WTC11 (cell line): ENCODE measurements around the gene PDE6D. TPM values are rescaled to one million over a fixed set of nuclear protein-coding genes. Genes with fewer than 3 reads are reported as not detected.

ENCODE experiments used
- ATAC-seq: fragments of 200-7000 bp; cut with Tn5 transposase; 2 replicates; pipeline ENCODE4 v1.10.0; 2021; ENCODE audit warnings: mild to moderate bottlenecking, moderate library complexity
- CTCF ChIA-PET: fragments of 300-600 bp; sonication (Branson Sonifier 250); formaldehyde crosslinking; loops from one replicate; lab custom pipeline; 2021; ENCODE audit warnings: antibody characterized with exemption; lab: Charles Lee
- POLR2A ChIA-PET: fragments of 350-600 bp; sonication (Branson Sonifier 250); formaldehyde crosslinking; loops from one replicate; lab custom pipeline; 2021; ENCODE audit warnings: antibody characterized with exemption; lab: Charles Lee
- DNase-seq: peaks from one replicate; pipeline ENCODE4 v3.0.0; 2021; ENCODE audit warnings: low spot score
- H3K27ac Mint-ChIP-seq: 2 replicates; pipeline ENCODE4 v1.8.0; 2021; ENCODE audit warnings: mixed read lengths
- H3K27me3 Mint-ChIP-seq: 2 replicates; pipeline ENCODE4 v1.8.0; 2021; ENCODE audit warnings: low read depth, mild to moderate bottlenecking, moderate library complexity, mixed read lengths
- H3K36me3 Mint-ChIP-seq: 2 replicates; pipeline ENCODE4 v1.8.0; 2021; ENCODE audit warnings: mixed read lengths
- H3K4me1 Mint-ChIP-seq: 2 replicates; pipeline ENCODE4 v1.8.0; 2022; ENCODE audit warnings: mixed read lengths
- H3K4me3 Mint-ChIP-seq: 2 replicates; pipeline ENCODE4 v1.8.0; 2021; ENCODE audit warnings: mild to moderate bottlenecking, moderate library complexity, mixed read lengths
- H3K9me3 Mint-ChIP-seq: 2 replicates; pipeline ENCODE4 v1.8.0; 2021; ENCODE audit warnings: mixed read lengths
- ETV6 ChIP-seq: sonication (generic); formaldehyde crosslinking; IDR thresholded peaks from 2 replicates; pipeline ENCODE4 v1.8.1; 2022; ENCODE audit warnings: mild to moderate bottlenecking, missing genetic modification reagents
- FOXP1 ChIP-seq: sonication (generic); formaldehyde crosslinking; IDR thresholded peaks from 2 replicates; pipeline ENCODE4 v1.8.0; 2022; ENCODE audit warnings: missing genetic modification reagents, mild to moderate bottlenecking, moderate library complexity, borderline replicate concordance
- GABPB1 ChIP-seq: sonication (generic); formaldehyde crosslinking; IDR thresholded peaks from 2 replicates; pipeline ENCODE4 v1.8.1; 2023; ENCODE audit warnings: mild to moderate bottlenecking, missing genetic modification reagents
- GRHL2 ChIP-seq: fragments of 250-450 bp; sonication (Bioruptor Pico); IDR thresholded peaks from 2 replicates; pipeline ENCODE4 v1.8.0; 2022; ENCODE audit warnings: mild to moderate bottlenecking, moderate library complexity; ENCODE audit not compliant: insufficient replicate concordance, severe bottlenecking
- NFE2L1 ChIP-seq: sonication (generic); formaldehyde crosslinking; IDR thresholded peaks from 2 replicates; pipeline ENCODE4 v1.8.1; 2023; ENCODE audit warnings: missing genetic modification reagents
- NFYB ChIP-seq: sonication (generic); formaldehyde crosslinking; conservative IDR thresholded peaks from 2 replicates; pipeline ENCODE4 v1.8.0; 2022; ENCODE audit warnings: low read depth, missing genetic modification reagents
- RORB ChIP-seq: fragments of 250-450 bp; sonication (Bioruptor Pico); IDR thresholded peaks from 2 replicates; pipeline ENCODE4 v1.9.0; 2021; ENCODE audit warnings: mild to moderate bottlenecking
- TCF7 ChIP-seq: sonication (generic); formaldehyde crosslinking; IDR thresholded peaks from 2 replicates; pipeline ENCODE4 v1.8.0; 2022; ENCODE audit warnings: mild to moderate bottlenecking, low read depth, missing genetic modification reagents, moderate library complexity
- ZNF121 ChIP-seq: sonication (generic); formaldehyde crosslinking; IDR thresholded peaks from 2 replicates; pipeline ENCODE4 v1.8.0; 2023; ENCODE audit warnings: missing genetic modification reagents
- ZNF232 ChIP-seq: sonication (generic); formaldehyde crosslinking; IDR thresholded peaks from 2 replicates; pipeline ENCODE4 v1.8.0; 2022; ENCODE audit warnings: mild to moderate bottlenecking, missing genetic modification reagents
- total RNA-seq: library from RNA; stranded (reverse); gene quantifications from 3 replicates; pipeline ENCODE4 v1.2.3, GENCODE V29; 2021
- TF ChIP-seq, protein P1 (sequence below): sonication (generic); formaldehyde crosslinking; IDR thresholded peaks from 2 replicates; pipeline ENCODE4 v1.8.0; 2022; ENCODE audit warnings: mild to moderate bottlenecking, missing genetic modification reagents
- TF ChIP-seq, protein P2 (sequence below): sonication (generic); formaldehyde crosslinking; conservative IDR thresholded peaks from 2 replicates; pipeline ENCODE4 v1.8.1; 2023; ENCODE audit warnings: mild to moderate bottlenecking, low read depth, missing genetic modification reagents, moderate library complexity
- TF ChIP-seq, protein P3 (sequence below): sonication (generic); formaldehyde crosslinking; IDR thresholded peaks from 2 replicates; pipeline ENCODE4 v1.8.0; 2023; ENCODE audit warnings: missing genetic modification reagents, mild to moderate bottlenecking, borderline replicate concordance
- TF ChIP-seq, protein P4 (sequence below): sonication (generic); formaldehyde crosslinking; IDR thresholded peaks from 2 replicates; pipeline ENCODE4 v1.8.1; 2022; ENCODE audit warnings: mild to moderate bottlenecking, missing genetic modification reagents, moderate library complexity, borderline replicate concordance
- TF ChIP-seq, protein P5 (sequence below): sonication (generic); formaldehyde crosslinking; IDR thresholded peaks from 2 replicates; pipeline ENCODE4 v1.8.1; 2023; ENCODE audit warnings: mild to moderate bottlenecking, missing genetic modification reagents

Gene PDE6D
- total RNA-seq, 1 experiment from 2014 or later: 30.2 TPM

DNA sequence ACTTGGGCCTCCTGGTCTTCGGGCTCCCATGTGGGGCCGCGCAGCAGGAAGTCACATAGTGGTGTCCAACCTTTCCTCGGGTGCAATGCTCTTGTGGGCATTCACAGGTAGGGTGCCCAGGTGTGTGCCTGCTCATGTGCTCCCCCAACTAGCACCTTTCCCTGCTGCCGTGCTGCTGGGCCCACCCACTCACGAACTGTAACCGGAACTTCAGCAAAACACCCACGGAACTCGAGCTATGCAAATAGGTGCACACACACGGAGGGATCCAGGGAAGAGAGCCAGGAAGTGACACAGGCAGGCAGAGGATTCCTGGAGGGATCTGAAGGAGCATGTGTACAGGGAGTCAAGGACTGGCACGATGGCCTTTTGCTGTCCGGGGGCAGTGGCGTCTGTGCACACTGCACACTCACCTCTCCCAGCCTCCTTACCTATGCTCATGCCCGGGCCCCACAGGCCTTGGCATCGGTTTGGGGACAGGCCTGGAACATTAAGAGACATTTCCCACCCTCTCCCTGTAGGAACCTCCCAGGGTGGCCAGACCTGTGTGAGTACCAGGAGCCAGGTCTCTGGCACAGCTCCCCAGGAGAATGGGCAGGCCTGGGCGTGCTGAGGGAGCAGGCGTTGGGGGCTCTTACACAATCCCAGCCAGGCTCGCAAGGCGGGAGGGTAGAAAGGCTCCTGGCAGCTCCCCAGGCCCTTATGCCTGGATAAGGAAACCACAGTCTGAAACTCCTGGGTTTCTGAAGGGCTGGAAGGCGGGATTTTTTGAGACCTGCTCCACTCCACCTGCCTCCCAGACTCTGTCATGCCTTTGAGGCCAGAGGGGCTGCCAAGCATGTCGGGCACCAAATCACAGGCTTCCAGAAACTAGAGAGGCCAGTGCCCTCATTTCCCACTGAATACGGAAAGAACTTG, 79.4 kb downstream of the PDE6D start:
- Mint-ChIP-seq H3K27me3 (peaks cover 3% of the 10 kb centered on the region; the same call in 1 of the 2 replicates), H3K36me3 (no peaks in the 10 kb centered on the region), H3K4me3 (no peak overlapping the region), H3K9me3 (no peaks in the 10 kb centered on the region), H3K4me1 (peaks cover 13% of the 10 kb centered on the region), H3K27ac (peak overlapping the region; percentile 55; the same call in 1 of the 2 replicates)
- CTCF ChIA-PET: interaction anchor here (0.8 to 5.3 kb wide), 8 partner anchors 9 to 591 kb away, joined by 3 to 49 read pairs (median 3); no protein-coding TSS in a partner anchor
- ATAC-seq (no peak), DNase-seq (no peak)
- POLR2A ChIA-PET: interaction anchor here (1.1 to 1.9 kb wide), 2 partner anchors 12 to 18 kb away, joined by 5 to 8 read pairs; no protein-coding TSS in a partner anchor
- no peak for TF ChIP-seq RORB
- no peak for TF ChIP-seq GRHL2 (CRISPR knock-in tag)
- TF ChIP-seq ETV6 (CRISPR knock-in tag): no peak
- no peak for TF ChIP-seq ZNF232 (CRISPR knock-in tag)
- TF ChIP-seq TCF7 (CRISPR knock-in tag): no peak
- TF ChIP-seq, protein P1, sequence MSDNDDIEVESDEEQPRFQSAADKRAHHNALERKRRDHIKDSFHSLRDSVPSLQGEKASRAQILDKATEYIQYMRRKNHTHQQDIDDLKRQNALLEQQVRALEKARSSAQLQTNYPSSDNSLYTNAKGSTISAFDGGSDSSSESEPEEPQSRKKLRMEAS (CRISPR knock-in tag): 0 out of 2 replicates have a peak, but pooled peaks have one; percentile 20
- TF ChIP-seq ZNF121 (CRISPR knock-in tag): no peak
- no peak for TF ChIP-seq NFE2L1 (CRISPR knock-in tag)
- TF ChIP-seq, protein P2, sequence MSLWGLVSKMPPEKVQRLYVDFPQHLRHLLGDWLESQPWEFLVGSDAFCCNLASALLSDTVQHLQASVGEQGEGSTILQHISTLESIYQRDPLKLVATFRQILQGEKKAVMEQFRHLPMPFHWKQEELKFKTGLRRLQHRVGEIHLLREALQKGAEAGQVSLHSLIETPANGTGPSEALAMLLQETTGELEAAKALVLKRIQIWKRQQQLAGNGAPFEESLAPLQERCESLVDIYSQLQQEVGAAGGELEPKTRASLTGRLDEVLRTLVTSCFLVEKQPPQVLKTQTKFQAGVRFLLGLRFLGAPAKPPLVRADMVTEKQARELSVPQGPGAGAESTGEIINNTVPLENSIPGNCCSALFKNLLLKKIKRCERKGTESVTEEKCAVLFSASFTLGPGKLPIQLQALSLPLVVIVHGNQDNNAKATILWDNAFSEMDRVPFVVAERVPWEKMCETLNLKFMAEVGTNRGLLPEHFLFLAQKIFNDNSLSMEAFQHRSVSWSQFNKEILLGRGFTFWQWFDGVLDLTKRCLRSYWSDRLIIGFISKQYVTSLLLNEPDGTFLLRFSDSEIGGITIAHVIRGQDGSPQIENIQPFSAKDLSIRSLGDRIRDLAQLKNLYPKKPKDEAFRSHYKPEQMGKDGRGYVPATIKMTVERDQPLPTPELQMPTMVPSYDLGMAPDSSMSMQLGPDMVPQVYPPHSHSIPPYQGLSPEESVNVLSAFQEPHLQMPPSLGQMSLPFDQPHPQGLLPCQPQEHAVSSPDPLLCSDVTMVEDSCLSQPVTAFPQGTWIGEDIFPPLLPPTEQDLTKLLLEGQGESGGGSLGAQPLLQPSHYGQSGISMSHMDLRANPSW: no peak
- TF ChIP-seq FOXP1 (CRISPR knock-in tag): no peak
- TF ChIP-seq GABPB1 (CRISPR knock-in tag): peak; percentile 50
- TF ChIP-seq, protein P3, sequence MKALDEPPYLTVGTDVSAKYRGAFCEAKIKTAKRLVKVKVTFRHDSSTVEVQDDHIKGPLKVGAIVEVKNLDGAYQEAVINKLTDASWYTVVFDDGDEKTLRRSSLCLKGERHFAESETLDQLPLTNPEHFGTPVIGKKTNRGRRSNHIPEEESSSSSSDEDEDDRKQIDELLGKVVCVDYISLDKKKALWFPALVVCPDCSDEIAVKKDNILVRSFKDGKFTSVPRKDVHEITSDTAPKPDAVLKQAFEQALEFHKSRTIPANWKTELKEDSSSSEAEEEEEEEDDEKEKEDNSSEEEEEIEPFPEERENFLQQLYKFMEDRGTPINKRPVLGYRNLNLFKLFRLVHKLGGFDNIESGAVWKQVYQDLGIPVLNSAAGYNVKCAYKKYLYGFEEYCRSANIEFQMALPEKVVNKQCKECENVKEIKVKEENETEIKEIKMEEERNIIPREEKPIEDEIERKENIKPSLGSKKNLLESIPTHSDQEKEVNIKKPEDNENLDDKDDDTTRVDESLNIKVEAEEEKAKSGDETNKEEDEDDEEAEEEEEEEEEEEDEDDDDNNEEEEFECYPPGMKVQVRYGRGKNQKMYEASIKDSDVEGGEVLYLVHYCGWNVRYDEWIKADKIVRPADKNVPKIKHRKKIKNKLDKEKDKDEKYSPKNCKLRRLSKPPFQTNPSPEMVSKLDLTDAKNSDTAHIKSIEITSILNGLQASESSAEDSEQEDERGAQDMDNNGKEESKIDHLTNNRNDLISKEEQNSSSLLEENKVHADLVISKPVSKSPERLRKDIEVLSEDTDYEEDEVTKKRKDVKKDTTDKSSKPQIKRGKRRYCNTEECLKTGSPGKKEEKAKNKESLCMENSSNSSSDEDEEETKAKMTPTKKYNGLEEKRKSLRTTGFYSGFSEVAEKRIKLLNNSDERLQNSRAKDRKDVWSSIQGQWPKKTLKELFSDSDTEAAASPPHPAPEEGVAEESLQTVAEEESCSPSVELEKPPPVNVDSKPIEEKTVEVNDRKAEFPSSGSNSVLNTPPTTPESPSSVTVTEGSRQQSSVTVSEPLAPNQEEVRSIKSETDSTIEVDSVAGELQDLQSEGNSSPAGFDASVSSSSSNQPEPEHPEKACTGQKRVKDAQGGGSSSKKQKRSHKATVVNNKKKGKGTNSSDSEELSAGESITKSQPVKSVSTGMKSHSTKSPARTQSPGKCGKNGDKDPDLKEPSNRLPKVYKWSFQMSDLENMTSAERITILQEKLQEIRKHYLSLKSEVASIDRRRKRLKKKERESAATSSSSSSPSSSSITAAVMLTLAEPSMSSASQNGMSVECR (CRISPR knock-in tag): no peak
- TF ChIP-seq, protein P4, sequence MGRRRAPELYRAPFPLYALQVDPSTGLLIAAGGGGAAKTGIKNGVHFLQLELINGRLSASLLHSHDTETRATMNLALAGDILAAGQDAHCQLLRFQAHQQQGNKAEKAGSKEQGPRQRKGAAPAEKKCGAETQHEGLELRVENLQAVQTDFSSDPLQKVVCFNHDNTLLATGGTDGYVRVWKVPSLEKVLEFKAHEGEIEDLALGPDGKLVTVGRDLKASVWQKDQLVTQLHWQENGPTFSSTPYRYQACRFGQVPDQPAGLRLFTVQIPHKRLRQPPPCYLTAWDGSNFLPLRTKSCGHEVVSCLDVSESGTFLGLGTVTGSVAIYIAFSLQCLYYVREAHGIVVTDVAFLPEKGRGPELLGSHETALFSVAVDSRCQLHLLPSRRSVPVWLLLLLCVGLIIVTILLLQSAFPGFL (CRISPR knock-in tag): no peak
- TF ChIP-seq, protein P5, sequence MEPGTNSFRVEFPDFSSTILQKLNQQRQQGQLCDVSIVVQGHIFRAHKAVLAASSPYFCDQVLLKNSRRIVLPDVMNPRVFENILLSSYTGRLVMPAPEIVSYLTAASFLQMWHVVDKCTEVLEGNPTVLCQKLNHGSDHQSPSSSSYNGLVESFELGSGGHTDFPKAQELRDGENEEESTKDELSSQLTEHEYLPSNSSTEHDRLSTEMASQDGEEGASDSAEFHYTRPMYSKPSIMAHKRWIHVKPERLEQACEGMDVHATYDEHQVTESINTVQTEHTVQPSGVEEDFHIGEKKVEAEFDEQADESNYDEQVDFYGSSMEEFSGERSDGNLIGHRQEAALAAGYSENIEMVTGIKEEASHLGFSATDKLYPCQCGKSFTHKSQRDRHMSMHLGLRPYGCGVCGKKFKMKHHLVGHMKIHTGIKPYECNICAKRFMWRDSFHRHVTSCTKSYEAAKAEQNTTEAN (CRISPR knock-in tag): no peak
- no peak for TF ChIP-seq NFYB
